GM15510 (cell line): Measurements from ENCODE around the gene PAIP2B.

ENCODE experiments used
- POLR2A ChIP-seq: IDR thresholded peaks from 3 replicates; pipeline ENCODE4 v1.6.1; 2011; ENCODE audit warnings: borderline replicate concordance; ENCODE audit not compliant: insufficient read length; ENCODE audit errors: extremely low read depth

Gene PAIP2B

GRCh38 chr2:71226096-71226964 is 573 bp downstream of the PAIP2B start:
- no peak for TF ChIP-seq POLR2A

GRCh38 chr2:71224935-71225334 is 2.0 kb downstream of the PAIP2B start:
- no peak for TF ChIP-seq POLR2A

GRCh38 chr2:71224457-71224856 is 2.4 kb downstream of the PAIP2B start:
- no peak for TF ChIP-seq POLR2A

DNA sequence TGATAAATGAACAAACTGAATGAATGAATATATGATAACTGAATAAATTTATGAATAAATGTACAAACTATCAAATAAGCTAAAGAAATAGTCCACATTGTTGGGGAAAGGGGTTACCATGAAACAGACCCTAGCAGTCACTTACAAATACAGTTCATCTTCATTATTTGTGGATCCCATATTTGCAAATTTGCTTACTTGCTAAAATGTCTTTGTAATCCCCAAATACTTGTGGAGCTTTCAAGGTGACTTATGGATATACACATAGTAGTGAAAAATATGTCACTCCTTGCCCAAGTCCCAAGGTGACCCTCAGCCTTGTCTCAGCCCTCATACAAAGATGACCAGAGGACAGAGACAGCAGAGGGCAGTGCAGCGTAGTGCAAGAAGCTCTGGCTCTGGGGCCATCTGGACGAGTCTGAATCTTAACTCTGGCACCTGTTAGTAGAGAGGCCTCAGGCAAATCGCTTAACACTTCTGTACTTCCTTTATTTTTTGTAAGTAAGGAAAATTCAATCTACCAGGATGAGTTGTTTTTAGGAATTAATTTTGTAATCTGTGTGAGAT is 3.1 kb downstream of the PAIP2B start:
- TF ChIP-seq POLR2A, result no peak

- no peak for TF ChIP-seq POLR2A
These were observed 6.2 kb downstream of the PAIP2B start for GRCh38 chr2:71220743-71221142.

GRCh38 chr2:71216501-71216900 is 10.4 kb downstream of the PAIP2B start:
- TF ChIP-seq POLR2A, result no peak

- TF ChIP-seq POLR2A, result no peak
These were observed 11.5 kb downstream of the PAIP2B start for GRCh38 chr2:71215447-71215846.

DNA sequence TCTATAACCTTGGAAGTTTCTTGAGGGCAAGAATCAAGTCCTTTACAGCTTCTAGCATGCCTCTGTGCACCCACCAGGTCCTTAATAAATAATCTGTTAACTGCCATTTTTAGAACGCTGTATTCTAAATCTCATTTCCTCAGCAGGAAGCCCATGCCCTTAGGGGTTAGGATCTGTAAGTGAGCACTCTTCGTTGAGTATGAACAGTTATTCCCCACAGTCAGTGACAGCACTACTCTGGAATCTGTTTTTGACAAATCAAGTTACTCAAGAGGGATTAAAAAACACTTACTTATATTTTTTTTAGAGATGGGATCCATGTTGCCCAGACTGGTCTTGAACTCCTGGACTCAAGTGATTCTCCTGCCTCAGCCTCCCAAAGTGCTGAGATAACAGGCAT is 14.6 kb downstream of the PAIP2B start:
- no peak for TF ChIP-seq POLR2A

DNA sequence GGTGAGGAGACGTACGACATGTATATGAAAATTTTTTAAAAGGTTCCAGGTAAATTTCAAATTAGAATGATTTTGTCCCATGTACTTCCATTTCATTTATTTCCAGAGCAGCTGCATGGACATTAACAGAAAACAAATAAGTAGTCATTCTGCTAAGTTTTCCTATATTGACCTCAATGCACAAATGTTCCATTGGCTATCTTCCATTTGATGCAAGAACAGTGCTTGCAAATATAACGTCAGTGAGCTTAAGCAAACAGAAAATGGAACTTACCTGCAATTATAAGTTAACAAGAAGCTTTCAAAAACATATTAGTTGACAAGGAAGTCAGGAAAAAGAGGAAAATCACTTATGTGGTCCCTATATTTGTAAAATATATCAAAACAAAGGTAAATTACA is 16.6 kb downstream of the PAIP2B start:
- no peak for TF ChIP-seq POLR2A

DNA sequence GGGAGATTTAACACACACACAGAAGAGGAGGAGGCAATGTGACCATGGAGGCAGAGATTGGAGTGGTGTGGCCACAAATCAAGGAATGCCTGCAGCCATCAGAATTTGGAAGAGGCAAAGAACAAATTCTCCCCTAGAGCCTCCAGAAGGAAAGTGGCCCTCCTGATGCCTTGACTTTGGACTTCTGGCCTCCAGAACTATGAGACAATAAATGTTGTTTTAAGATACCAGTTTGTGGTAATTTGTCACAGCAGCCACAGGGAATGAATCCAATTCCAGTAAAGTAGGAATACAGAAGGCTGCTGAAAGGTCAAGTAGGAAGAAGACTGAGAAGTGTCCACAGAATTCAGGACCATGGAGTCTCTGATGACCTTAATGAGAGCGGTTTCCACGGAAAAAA is 18.1 kb downstream of the PAIP2B start:
- TF ChIP-seq POLR2A, result no peak

DNA sequence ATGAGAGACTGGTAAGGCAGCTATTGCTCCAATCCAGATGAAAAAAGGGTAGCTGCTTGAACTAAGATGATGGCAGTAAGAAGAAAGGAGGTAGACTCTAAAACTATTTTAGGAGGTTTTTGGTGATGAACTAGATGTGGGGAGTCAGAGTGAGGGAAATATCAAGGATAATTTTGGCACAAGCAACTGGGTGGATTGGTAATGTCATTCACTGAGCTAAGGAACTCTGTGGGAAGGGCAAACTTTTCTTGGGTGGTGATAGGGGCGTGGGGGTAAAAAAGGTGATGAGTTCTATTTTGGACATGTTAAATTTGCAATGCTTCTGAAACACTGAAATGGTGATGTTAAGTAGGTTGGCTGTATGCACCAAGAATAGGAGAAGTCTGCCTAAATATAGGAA is 19.3 kb downstream of the PAIP2B start:
- TF ChIP-seq POLR2A, result no peak

DNA sequence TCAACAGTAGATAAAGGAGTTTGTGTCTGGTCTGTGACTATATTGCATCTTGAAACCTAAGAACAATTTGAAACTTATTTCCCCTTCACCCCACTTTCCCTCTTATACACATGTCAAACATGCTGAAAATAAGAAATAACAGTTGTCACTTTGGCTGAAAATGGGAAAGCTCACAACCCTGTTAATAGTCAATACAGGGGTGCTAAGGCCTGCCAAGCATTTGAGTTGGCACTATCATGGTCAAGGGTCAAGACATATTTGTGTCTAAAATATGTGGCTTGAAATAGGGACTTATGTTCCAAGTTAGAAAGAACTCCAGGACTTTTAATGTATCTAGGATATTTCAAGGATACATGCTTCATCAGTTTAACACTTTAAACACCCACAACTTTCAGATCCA is 20.6 kb downstream of the PAIP2B start:
- TF ChIP-seq POLR2A, result no peak

GRCh38 chr2:71191570-71191943 is 35.3 kb downstream of the PAIP2B start:
- no peak for TF ChIP-seq POLR2A

- TF ChIP-seq POLR2A, result no peak
These were observed 36.0 kb downstream of the PAIP2B start for GRCh38 chr2:71190656-71191569.

- TF ChIP-seq POLR2A, result no peak
These were observed 39.3 kb downstream of the PAIP2B start for GRCh38 chr2:71187589-71187988.

DNA sequence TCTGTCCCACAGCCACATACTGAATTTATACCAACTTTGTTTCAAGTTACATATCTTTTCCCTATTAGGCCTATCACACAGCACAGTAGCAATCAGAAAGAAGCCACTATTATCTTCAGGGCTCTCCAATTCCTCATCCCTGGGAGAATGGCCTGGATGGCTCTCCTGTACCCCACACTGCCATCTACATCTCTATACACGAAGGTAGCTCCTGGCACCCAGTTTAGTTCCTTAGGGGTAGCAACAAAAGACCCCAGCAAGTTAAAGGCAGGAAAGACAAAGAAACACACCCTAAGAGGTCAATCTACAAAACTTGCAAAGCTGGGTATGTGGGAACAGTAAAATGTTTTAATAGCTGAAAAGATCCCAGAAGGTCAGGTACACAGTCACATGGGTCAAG is 39.9 kb downstream of the PAIP2B start:
- TF ChIP-seq POLR2A, result no peak

GRCh38 chr2:71181316-71181715 is 45.6 kb downstream of the PAIP2B start:
- no peak for TF ChIP-seq POLR2A
